Measurements from ENCODE around the gene ECI1. TPM values are rescaled to one million over a fixed set of nuclear protein-coding genes. Genes with fewer than 3 reads are reported as not detected.
A peak's percentile ranks its signal among the peaks of the same experiment; 100 is the strongest.

ECI1 gene
- total RNA-seq, 1 experiment from 2014 or later, result 95.4 TPM

DNA sequence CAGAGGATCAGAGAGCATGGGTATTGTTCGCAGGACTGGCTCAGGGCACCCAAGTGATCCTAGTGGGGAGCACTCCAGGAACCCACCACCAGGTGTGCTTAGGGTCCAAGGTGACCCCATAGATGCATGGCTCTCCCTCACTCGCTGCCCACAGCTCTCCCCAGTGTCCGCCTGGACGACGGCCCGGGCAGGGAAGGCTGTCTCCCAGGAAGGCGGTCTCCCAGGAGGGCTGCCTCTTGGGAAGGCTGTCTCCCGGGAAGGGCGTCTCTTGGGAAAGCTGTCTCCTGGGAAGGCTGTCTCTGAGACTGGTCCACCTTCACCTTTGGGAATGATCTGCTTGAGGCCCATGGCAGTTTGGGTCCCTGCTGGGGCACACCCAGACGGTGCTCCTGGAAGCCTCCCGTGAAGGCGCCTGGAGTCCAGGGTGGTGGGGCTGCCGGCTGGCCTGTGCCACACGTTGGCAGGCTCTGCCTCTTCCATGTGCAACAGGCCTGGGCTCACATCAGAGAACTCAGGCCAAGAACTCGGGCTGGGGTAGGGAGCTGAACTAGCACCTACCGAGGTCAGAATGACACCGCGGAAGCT lies 5.0 kb downstream of the ECI1 start:
- Histone ChIP-seq H3K23ac (ENCODE audit: insufficient read length, low read depth, low read length) (no peak overlapping the region), H3K14ac (ENCODE audit: insufficient read depth, low read length) (no peak overlapping the region), H4K8ac (replicated peaks; ENCODE audit: insufficient read length, low read depth, low read length) (no peak overlapping the region), H3K27ac (ENCODE audit: insufficient read length, low read depth, low read length) (no peak overlapping the region), H3K18ac (ENCODE audit: insufficient read length, low read depth, low read length) (no peak overlapping the region), H3K56ac (ENCODE audit: insufficient read length, low read depth, low read length) (no peak overlapping the region), H4K5ac (ENCODE audit: insufficient read length, low read depth, low read length) (no peak overlapping the region), H3K23me2 (ENCODE audit: insufficient read length, low read depth, low read length, poor library complexity, severe bottlenecking) (peaks cover 4% of the 10 kb centered on the region), H3K4ac (ENCODE audit: low read depth, low read length) (no peak overlapping the region), H3T11ph (ENCODE audit: low read length) (no peak overlapping the region), H2AK5ac (ENCODE audit: insufficient read length, low read length) (no peak overlapping the region), H3K79me2 (ENCODE audit: insufficient read depth, low read length) (no peaks in the 10 kb centered on the region; the same call in 1 of the 2 replicates), H3K4me2 (ENCODE audit: insufficient read depth, insufficient read length, low read length) (no peak overlapping the region), H4K20me1 (ENCODE audit: control insufficient read depth, insufficient read depth, insufficient read length) (no peaks in the 10 kb centered on the region), H3K9ac (ENCODE audit: extremely low read depth, insufficient read length, low read length) (no peak overlapping the region), H2BK15ac (ENCODE audit: low read depth, low read length) (no peak overlapping the region), H3K79me1 (ENCODE audit: insufficient read depth, low read depth, low read length, poor library complexity, severe bottlenecking) (no peaks in the 10 kb centered on the region), H3K4me1 (ENCODE audit: insufficient read depth, low read length) (no peaks in the 10 kb centered on the region), H2AFZ (ENCODE audit: low read length) (no peak overlapping the region), H2BK20ac (ENCODE audit: low read depth, low read length, poor library complexity, severe bottlenecking) (no peak overlapping the region), H2BK12ac (ENCODE audit: insufficient read length, low read depth, low read length) (no peak overlapping the region), H3K27me3 (ENCODE audit: insufficient read depth, low read length) (no peaks in the 10 kb centered on the region), H2BK5ac (ENCODE audit: insufficient read length, low read length) (no peak overlapping the region), H4K91ac (ENCODE audit: insufficient read length, low read depth, low read length) (no peak overlapping the region), H3K9me3 (ENCODE audit: control insufficient read depth, low read depth, low read length) (no peaks in the 10 kb centered on the region), H2BK120ac (ENCODE audit: low read depth, low read length, poor library complexity, severe bottlenecking) (no peak overlapping the region)
- Mint-ChIP-seq H3K9me3 (no peaks in the 10 kb centered on the region; a peak in 1 of 5 replicates), H3K4me1 (peaks cover 0 to 3% of the 10 kb centered on the region in 2 experiments; a peak in 3 of 4 replicates), H3K27me3 (ENCODE audit: low read depth) (no peaks in the 10 kb centered on the region), H3K4me3 (no peak overlapping the region), H3K27ac (peak overlapping the region in 1 of 3 experiments; percentile 35; a peak in 1 of 7 replicates), H3K36me3 (ENCODE audit: insufficient read depth in 1 of 3, low read depth in 3 of 3) (peaks cover 18 to 70% (median 53%) of the 10 kb centered on the region in 3 experiments; a peak in 6 of 7 replicates)
- WGBS (ENCODE audit: extremely low coverage, insufficient read length, low lambda C conversion rate), result no CpG with 5 or more reads among the region's 18 CpGs
- no peak for DNase-seq
- TF ChIP-seq, protein P1, sequence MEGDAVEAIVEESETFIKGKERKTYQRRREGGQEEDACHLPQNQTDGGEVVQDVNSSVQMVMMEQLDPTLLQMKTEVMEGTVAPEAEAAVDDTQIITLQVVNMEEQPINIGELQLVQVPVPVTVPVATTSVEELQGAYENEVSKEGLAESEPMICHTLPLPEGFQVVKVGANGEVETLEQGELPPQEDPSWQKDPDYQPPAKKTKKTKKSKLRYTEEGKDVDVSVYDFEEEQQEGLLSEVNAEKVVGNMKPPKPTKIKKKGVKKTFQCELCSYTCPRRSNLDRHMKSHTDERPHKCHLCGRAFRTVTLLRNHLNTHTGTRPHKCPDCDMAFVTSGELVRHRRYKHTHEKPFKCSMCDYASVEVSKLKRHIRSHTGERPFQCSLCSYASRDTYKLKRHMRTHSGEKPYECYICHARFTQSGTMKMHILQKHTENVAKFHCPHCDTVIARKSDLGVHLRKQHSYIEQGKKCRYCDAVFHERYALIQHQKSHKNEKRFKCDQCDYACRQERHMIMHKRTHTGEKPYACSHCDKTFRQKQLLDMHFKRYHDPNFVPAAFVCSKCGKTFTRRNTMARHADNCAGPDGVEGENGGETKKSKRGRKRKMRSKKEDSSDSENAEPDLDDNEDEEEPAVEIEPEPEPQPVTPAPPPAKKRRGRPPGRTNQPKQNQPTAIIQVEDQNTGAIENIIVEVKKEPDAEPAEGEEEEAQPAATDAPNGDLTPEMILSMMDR (conservative IDR thresholded peaks at IDR 0.05), result no peak
